ENCODE measurements around the gene TMEM130. TPM values are rescaled to one million over a fixed set of nuclear protein-coding genes. Genes with fewer than 3 reads are reported as not detected.

TMEM130 gene
- total RNA-seq, 1 experiment from 2014 or later, result not detected

DNA sequence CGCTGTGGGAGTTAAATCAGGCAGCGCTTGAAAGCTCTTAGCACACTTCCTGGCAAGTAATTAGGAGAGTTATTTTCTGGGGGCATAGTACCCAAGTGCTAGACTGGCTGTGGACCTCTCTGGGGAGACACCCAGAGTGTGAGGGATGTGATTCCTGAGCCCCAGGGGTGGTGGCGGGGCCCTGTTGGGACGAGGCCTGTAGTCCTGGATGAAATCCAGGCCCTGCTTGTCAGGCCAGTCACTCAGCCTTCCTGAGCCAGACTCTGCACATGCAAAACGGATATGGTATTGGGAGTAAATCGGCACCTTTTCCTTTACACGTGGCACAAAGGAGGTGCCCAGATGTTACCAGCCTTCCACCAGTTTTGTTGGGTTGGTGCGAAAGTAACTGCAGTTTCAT lies 39.7 kb upstream of the TMEM130 start:
- DNase-seq, result no peak
- TF ChIP-seq, protein P1, sequence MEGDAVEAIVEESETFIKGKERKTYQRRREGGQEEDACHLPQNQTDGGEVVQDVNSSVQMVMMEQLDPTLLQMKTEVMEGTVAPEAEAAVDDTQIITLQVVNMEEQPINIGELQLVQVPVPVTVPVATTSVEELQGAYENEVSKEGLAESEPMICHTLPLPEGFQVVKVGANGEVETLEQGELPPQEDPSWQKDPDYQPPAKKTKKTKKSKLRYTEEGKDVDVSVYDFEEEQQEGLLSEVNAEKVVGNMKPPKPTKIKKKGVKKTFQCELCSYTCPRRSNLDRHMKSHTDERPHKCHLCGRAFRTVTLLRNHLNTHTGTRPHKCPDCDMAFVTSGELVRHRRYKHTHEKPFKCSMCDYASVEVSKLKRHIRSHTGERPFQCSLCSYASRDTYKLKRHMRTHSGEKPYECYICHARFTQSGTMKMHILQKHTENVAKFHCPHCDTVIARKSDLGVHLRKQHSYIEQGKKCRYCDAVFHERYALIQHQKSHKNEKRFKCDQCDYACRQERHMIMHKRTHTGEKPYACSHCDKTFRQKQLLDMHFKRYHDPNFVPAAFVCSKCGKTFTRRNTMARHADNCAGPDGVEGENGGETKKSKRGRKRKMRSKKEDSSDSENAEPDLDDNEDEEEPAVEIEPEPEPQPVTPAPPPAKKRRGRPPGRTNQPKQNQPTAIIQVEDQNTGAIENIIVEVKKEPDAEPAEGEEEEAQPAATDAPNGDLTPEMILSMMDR (IDR thresholded peaks at IDR 0.05; ENCODE audit: insufficient read depth in 1 of 2, low read depth in 1 of 2, low read length in 1 of 2, severe bottlenecking in 1 of 2, unreplicated experiment in 1 of 2), result no peak
- CTCF ChIA-PET, result no interaction called here
- H3K9me3 Mint-ChIP-seq (ENCODE audit: unreplicated experiment), result no peaks in the 10 kb centered on the region
- Histone ChIP-seq H3K27me3 (replicated peaks; ENCODE audit: control insufficient read depth, insufficient read depth, low read length) (no peaks in the 10 kb centered on the region), H3K4me3 (ENCODE audit: low read depth, low read length) (no peak overlapping the region), H3K36me3 (ENCODE audit: control insufficient read depth, insufficient read depth, low read length) (peaks cover 4% of the 10 kb centered on the region), H3K4me1 (no peaks in the 10 kb centered on the region), H3K9me3 (no peaks in the 10 kb centered on the region)
- POLR2A ChIA-PET, result no interaction called here
- no TSS peak for BruUV-seq (replicated peaks)
- H3K4me1 Mint-ChIP-seq (ENCODE audit: low read depth, unreplicated experiment), result no peaks in the 10 kb centered on the region
- H3K27ac Mint-ChIP-seq (ENCODE audit: unreplicated experiment), result no peak overlapping the region
- peaks cover 75% of the 10 kb centered on the region for H3K36me3 Mint-ChIP-seq (ENCODE audit: insufficient read depth, unreplicated experiment)
- H3K27me3 Mint-ChIP-seq (ENCODE audit: insufficient read depth, unreplicated experiment), result no peaks in the 10 kb centered on the region
- no peak overlapping the region for H3K4me3 Mint-ChIP-seq (ENCODE audit: unreplicated experiment)
- intact Hi-C loops (cut with micrococcal nuclease; ENCODE audit: unreplicated experiment), result no loop called here

DNA sequence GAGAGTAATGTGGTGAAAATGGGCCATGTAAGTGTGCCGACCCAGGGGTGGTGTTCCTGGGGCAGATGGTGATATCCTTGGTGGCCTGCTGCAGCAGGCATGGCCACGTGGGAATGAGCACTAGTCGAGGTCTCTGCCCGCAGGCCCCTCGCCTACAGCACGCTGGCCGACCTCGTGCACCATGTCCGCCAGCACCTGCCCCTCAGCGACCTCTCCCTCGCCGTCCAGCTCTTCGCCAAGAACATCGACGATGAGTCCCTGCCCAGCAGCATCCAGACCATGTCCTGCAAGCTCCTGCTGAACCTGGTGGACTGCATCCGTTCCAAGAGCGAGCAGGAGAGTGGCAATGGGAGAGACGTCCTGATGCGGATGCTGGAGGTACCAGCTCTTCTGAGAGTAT lies 38.8 kb upstream of the TMEM130 start:
- no peaks in the 10 kb centered on the region for H3K4me1 Mint-ChIP-seq (ENCODE audit: low read depth, unreplicated experiment)
- Histone ChIP-seq H3K36me3 (ENCODE audit: control insufficient read depth, insufficient read depth, low read length) (peaks cover 4% of the 10 kb centered on the region), H3K27me3 (replicated peaks; ENCODE audit: control insufficient read depth, insufficient read depth, low read length) (no peaks in the 10 kb centered on the region), H3K4me3 (ENCODE audit: low read depth, low read length) (no peak overlapping the region), H3K9me3 (no peaks in the 10 kb centered on the region), H3K4me1 (no peaks in the 10 kb centered on the region)
- H3K4me3 Mint-ChIP-seq (ENCODE audit: unreplicated experiment), result no peak overlapping the region
- intact Hi-C loops (cut with micrococcal nuclease; ENCODE audit: unreplicated experiment), result no loop called here
- BruUV-seq (replicated peaks), result no TSS peak
- POLR2A ChIA-PET, result no interaction called here
- H3K27me3 Mint-ChIP-seq (ENCODE audit: insufficient read depth, unreplicated experiment), result no peaks in the 10 kb centered on the region
- CTCF ChIA-PET, result no interaction called here
- H3K36me3 Mint-ChIP-seq (ENCODE audit: insufficient read depth, unreplicated experiment), result peaks cover 81% of the 10 kb centered on the region
- no peak overlapping the region for H3K27ac Mint-ChIP-seq (ENCODE audit: unreplicated experiment)
- H3K9me3 Mint-ChIP-seq (ENCODE audit: unreplicated experiment), result no peaks in the 10 kb centered on the region
- DNase-seq, result no peak
- TF ChIP-seq, protein P1 (IDR thresholded peaks at IDR 0.05; ENCODE audit: insufficient read depth in 1 of 2, low read depth in 1 of 2, low read length in 1 of 2, severe bottlenecking in 1 of 2, unreplicated experiment in 1 of 2), result no peak

DNA sequence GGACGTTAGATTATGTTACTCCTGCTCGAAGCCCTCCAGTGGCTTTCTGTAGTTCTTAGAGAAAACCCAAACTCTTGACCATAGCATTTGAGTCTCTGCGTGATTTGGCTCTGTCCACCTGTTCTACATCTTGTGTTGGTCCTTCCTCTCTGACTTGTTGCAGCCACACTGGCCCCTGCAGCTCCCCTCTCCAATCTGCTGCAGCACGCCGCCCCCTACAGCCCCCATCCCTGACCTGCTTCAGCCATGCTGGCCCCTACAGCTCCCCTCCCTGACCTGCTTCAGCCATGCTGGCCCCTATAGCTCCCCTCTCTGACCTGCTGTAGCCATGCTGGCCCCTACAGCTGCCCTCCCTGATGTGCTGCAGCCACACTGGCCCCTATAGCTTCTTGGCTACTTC lies 37.8 kb upstream of the TMEM130 start:
- ChIA-PET POLR2A (no interaction called here), CTCF (no interaction called here)
- H3K27ac Mint-ChIP-seq (ENCODE audit: unreplicated experiment), result no peak overlapping the region
- TF ChIP-seq, protein P1 (IDR thresholded peaks at IDR 0.05; ENCODE audit: insufficient read depth in 1 of 2, low read depth in 1 of 2, low read length in 1 of 2, severe bottlenecking in 1 of 2, unreplicated experiment in 1 of 2), result no peak
- H3K4me1 Mint-ChIP-seq (ENCODE audit: low read depth, unreplicated experiment), result no peaks in the 10 kb centered on the region
- Histone ChIP-seq H3K27me3 (replicated peaks; ENCODE audit: control insufficient read depth, insufficient read depth, low read length) (no peaks in the 10 kb centered on the region), H3K36me3 (ENCODE audit: control insufficient read depth, insufficient read depth, low read length) (peaks cover 6% of the 10 kb centered on the region), H3K4me3 (ENCODE audit: low read depth, low read length) (no peak overlapping the region), H3K4me1 (no peaks in the 10 kb centered on the region), H3K9me3 (no peaks in the 10 kb centered on the region)
- H3K27me3 Mint-ChIP-seq (ENCODE audit: insufficient read depth, unreplicated experiment), result no peaks in the 10 kb centered on the region
- no peaks in the 10 kb centered on the region for H3K9me3 Mint-ChIP-seq (ENCODE audit: unreplicated experiment)
- H3K4me3 Mint-ChIP-seq (ENCODE audit: unreplicated experiment), result no peak overlapping the region
- H3K36me3 Mint-ChIP-seq (ENCODE audit: insufficient read depth, unreplicated experiment), result peaks cover 79% of the 10 kb centered on the region
- BruUV-seq (replicated peaks), result no TSS peak
- DNase-seq, result no peak
- intact Hi-C loops (cut with micrococcal nuclease; ENCODE audit: unreplicated experiment), result no loop called here
